HUES64 (cell line): ENCODE results near the gene UTP14C.

Experiments used
- H3K27ac ChIP-seq: 2 replicates; pipeline ENCODE4 v1.7.0; 2013; ENCODE audit warnings: low read depth, low read length, inconsistent platforms
- H3K27me3 ChIP-seq: 2 replicates; pipeline ENCODE4 v1.6.1; 2013; ENCODE audit warnings: mild to moderate bottlenecking, low read length; ENCODE audit not compliant: insufficient read depth
- H3K36me3 ChIP-seq: 2 replicates; pipeline ENCODE4 v1.6.1; 2013; ENCODE audit warnings: mild to moderate bottlenecking, low read length; ENCODE audit not compliant: insufficient read depth
- H3K4me1 ChIP-seq: 2 replicates; pipeline ENCODE4 v1.6.1; 2013; ENCODE audit warnings: mild to moderate bottlenecking, low read length, moderate library complexity; ENCODE audit not compliant: insufficient read depth
- H3K4me3 ChIP-seq: 2 replicates; pipeline ENCODE4 v1.5.1; 2013; ENCODE audit warnings: mild to moderate bottlenecking, low read length, moderate library complexity
- H3K9ac ChIP-seq: 2 replicates; pipeline ENCODE4 v1.6.1; 2013; ENCODE audit warnings: mild to moderate bottlenecking, low read depth, low read length
- H3K9me3 ChIP-seq: 2 replicates; pipeline ENCODE4 v1.6.1; 2013; ENCODE audit warnings: low read depth, low read length; ENCODE audit not compliant: insufficient read depth
- WGBS: fragments of 150-250, 120-280 bp; methylation state at CpG from one replicate; pipeline ENCODE4 v1.1.7; 2013; ENCODE audit warnings: missing lambda C conversion rate; 5-methylcytosine and 5-hydroxymethylcytosine counted together

Gene UTP14C

GRCh38 chr13:52004511-52005170 lies 19.9 kb upstream of the UTP14C start:
- Histone ChIP-seq H3K36me3 (no peaks in the 10 kb centered on the region), H3K9ac (no peak overlapping the region), H3K27ac (no peak overlapping the region), H3K27me3 (peaks cover 8% of the 10 kb centered on the region), H3K4me3 (no peak overlapping the region), H3K9me3 (no peaks in the 10 kb centered on the region), H3K4me1 (peaks cover 3% of the 10 kb centered on the region; the same call in 1 of the 2 replicates)
- WGBS, result 95% methylated on average over 7 of the region's 7 CpGs

- H3K9me3 ChIP-seq, result no peaks in the 10 kb centered on the region
- H3K4me3 ChIP-seq, result no peak overlapping the region
- H3K27ac ChIP-seq, result no peak overlapping the region
- 91% methylated on average over 12 of the region's 13 CpGs for WGBS
- no peaks in the 10 kb centered on the region for H3K36me3 ChIP-seq
- peaks cover 21% of the 10 kb centered on the region for H3K27me3 ChIP-seq
- H3K9ac ChIP-seq, result no peak overlapping the region
- H3K4me1 ChIP-seq, result peaks cover 3% of the 10 kb centered on the region; the same call in 1 of the 2 replicates
Measured at GRCh38 chr13:52005841-52006522, 18.5 kb upstream of the UTP14C start.

GRCh38 chr13:52006523-52007245 lies 17.8 kb upstream of the UTP14C start:
- Histone ChIP-seq H3K4me1 (no peaks in the 10 kb centered on the region), H3K4me3 (no peak overlapping the region), H3K36me3 (no peaks in the 10 kb centered on the region), H3K9ac (no peak overlapping the region), H3K27ac (no peak overlapping the region), H3K27me3 (peaks cover 26% of the 10 kb centered on the region), H3K9me3 (no peaks in the 10 kb centered on the region)
- 89% methylated on average over 8 of the region's 8 CpGs for WGBS

GRCh38 chr13:52009946-52010345 lies 14.5 kb upstream of the UTP14C start:
- Histone ChIP-seq H3K9me3 (no peaks in the 10 kb centered on the region), H3K27ac (no peak overlapping the region), H3K36me3 (no peaks in the 10 kb centered on the region), H3K9ac (no peak overlapping the region), H3K27me3 (peaks cover 26% of the 10 kb centered on the region), H3K4me1 (no peaks in the 10 kb centered on the region), H3K4me3 (no peak overlapping the region)
- 77% methylated on average over 6 of the region's 6 CpGs for WGBS

GRCh38 chr13:52010890-52011631 lies 13.4 kb upstream of the UTP14C start, which contains the start of gene ATP7B:
TSS of gene ATP7B (minus strand) at chr13:52011450. CDS start at chr13:52011337, 113 bp downstream.
- H3K9me3 ChIP-seq, result peaks cover 3% of the 10 kb centered on the region; the same call in 1 of the 2 replicates
- 4% methylated on average over 46 of the region's 46 CpGs for WGBS
- H3K9ac ChIP-seq, result peak within 1 kb of the TSS; percentile 92
- peak within 1 kb of the TSS; percentile 99 for H3K4me3 ChIP-seq
- H3K27ac ChIP-seq, result peak within 1 kb of the TSS; percentile 70
- H3K4me1 ChIP-seq, result no peaks in the 10 kb centered on the region
- peaks cover 8% of the 10 kb centered on the region; the same call in 1 of the 2 replicates for H3K36me3 ChIP-seq
- H3K27me3 ChIP-seq, result peaks cover 26% of the 10 kb centered on the region

- Histone ChIP-seq H3K27me3 (peaks cover 26% of the 10 kb centered on the region), H3K27ac (peak within 1 kb of the TSS; percentile 70), H3K36me3 (peaks cover 13% of the 10 kb centered on the region; the same call in 1 of the 2 replicates), H3K4me1 (no peaks in the 10 kb centered on the region), H3K9ac (peak within 1 kb of the TSS; percentile 92), H3K4me3 (peak within 1 kb of the TSS; percentile 99), H3K9me3 (peaks cover 3% of the 10 kb centered on the region; the same call in 1 of the 2 replicates)
- under 1% methylated on average over 79 of the region's 82 CpGs for WGBS
Measured at GRCh38 chr13:52011632-52012511, 12.6 kb upstream of the UTP14C start, which contains the start of gene ALG11. TSS of gene ALG11 (plus strand) at chr13:52012398. CDS start at chr13:52012419, 21 bp downstream.

- under 1% methylated on average over 8 of the region's 8 CpGs for WGBS
Measured at GRCh38 chr13:52012512-52012836, 12.0 kb upstream of the UTP14C start.

GRCh38 chr13:52016296-52016695 lies 8.2 kb upstream of the UTP14C start:
- Histone ChIP-seq H3K9me3 (peaks cover 3% of the 10 kb centered on the region; the same call in 1 of the 2 replicates), H3K4me3 (no peak overlapping the region), H3K4me1 (no peaks in the 10 kb centered on the region), H3K27me3 (peaks cover 2% of the 10 kb centered on the region; the same call in 1 of the 2 replicates), H3K9ac (no peak overlapping the region), H3K27ac (no peak overlapping the region), H3K36me3 (peaks cover 52% of the 10 kb centered on the region)
- WGBS, result 92% methylated on average over 3 of the region's 3 CpGs

More at GRCh38 chr13:52012512-52012836, 12.0 kb upstream of the UTP14C start:
- H3K27me3 ChIP-seq, result peaks cover 26% of the 10 kb centered on the region
- H3K36me3 ChIP-seq, result peaks cover 17% of the 10 kb centered on the region; the same call in 1 of the 2 replicates
- no peaks in the 10 kb centered on the region for H3K4me1 ChIP-seq
- H3K4me3 ChIP-seq, result peak overlapping the region; percentile 99
- peaks cover 3% of the 10 kb centered on the region; the same call in 1 of the 2 replicates for H3K9me3 ChIP-seq
- peak overlapping the region; percentile 70 for H3K27ac ChIP-seq
- peak overlapping the region; percentile 92 for H3K9ac ChIP-seq

GRCh38 chr13:52020191-52020590 lies 4.3 kb upstream of the UTP14C start:
- Histone ChIP-seq H3K4me1 (no peaks in the 10 kb centered on the region), H3K9me3 (peaks cover 3% of the 10 kb centered on the region; the same call in 1 of the 2 replicates), H3K36me3 (peaks cover 88% of the 10 kb centered on the region), H3K4me3 (no peak overlapping the region), H3K27me3 (no peaks in the 10 kb centered on the region), H3K9ac (no peak overlapping the region), H3K27ac (no peak overlapping the region)
- WGBS, result 96% methylated on average over 2 of the region's 3 CpGs

- Histone ChIP-seq H3K4me1 (no peaks in the 10 kb centered on the region), H3K27ac (no peak overlapping the region), H3K9ac (no peak overlapping the region), H3K27me3 (no peaks in the 10 kb centered on the region), H3K9me3 (peaks cover 13% of the 10 kb centered on the region), H3K36me3 (peaks cover 92% of the 10 kb centered on the region), H3K4me3 (no peak overlapping the region)
- WGBS, result 100% methylated on average over 2 of the region's 2 CpGs
Measured at GRCh38 chr13:52022356-52022755, 2.1 kb upstream of the UTP14C start.
